ENCODE data around the gene TMEM240.

Gene TMEM240

DNA sequence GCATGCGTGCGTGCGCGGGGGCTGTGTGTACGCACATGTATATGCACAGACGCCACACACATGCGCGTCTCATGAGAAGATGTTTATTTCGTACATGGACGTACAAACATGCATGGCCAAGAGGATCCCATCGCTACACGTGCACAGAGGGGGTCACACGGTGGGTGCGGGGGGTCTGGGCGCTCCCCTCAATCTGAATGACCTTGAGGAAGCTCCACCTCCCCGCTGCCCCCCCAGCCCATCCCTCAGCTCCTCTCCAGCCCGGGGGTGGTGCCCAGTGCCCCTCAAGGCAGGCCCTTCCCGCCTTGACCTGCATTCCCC lies 1.5 kb downstream of the TMEM240 start:
- TF ChIP-seq, protein P1, sequence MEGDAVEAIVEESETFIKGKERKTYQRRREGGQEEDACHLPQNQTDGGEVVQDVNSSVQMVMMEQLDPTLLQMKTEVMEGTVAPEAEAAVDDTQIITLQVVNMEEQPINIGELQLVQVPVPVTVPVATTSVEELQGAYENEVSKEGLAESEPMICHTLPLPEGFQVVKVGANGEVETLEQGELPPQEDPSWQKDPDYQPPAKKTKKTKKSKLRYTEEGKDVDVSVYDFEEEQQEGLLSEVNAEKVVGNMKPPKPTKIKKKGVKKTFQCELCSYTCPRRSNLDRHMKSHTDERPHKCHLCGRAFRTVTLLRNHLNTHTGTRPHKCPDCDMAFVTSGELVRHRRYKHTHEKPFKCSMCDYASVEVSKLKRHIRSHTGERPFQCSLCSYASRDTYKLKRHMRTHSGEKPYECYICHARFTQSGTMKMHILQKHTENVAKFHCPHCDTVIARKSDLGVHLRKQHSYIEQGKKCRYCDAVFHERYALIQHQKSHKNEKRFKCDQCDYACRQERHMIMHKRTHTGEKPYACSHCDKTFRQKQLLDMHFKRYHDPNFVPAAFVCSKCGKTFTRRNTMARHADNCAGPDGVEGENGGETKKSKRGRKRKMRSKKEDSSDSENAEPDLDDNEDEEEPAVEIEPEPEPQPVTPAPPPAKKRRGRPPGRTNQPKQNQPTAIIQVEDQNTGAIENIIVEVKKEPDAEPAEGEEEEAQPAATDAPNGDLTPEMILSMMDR (IDR thresholded peaks at IDR 0.05; ENCODE audit: borderline replicate concordance, extremely low read depth, low read length, poor library complexity, severe bottlenecking): no peak
- TF ChIP-seq EZH2 (IDR thresholded peaks at IDR 0.05; ENCODE audit: borderline replicate concordance, low read depth, low read length, severe bottlenecking): no peak
- Histone ChIP-seq H3K79me2 (ENCODE audit: insufficient read depth, low read length) (no peaks in the 10 kb centered on the region), H3K4me1 (ENCODE audit: insufficient read depth, low read length) (no peaks in the 10 kb centered on the region), H3K9ac (ENCODE audit: low read depth, low read length) (no peak overlapping the region), H3K27ac (ENCODE audit: low read length) (no peak overlapping the region), H3K4me3 (ENCODE audit: low read depth in 1 of 2, low read length in 2 of 2) (no peak overlapping the region), H3K36me3 (ENCODE audit: insufficient read depth, low read length) (peaks cover 59% of the 10 kb centered on the region), H3K4me2 (ENCODE audit: insufficient read depth, low read length) (no peak overlapping the region), H3K27me3 (ENCODE audit: insufficient read depth, low read length, poor library complexity) (no peaks in the 10 kb centered on the region), H4K20me1 (ENCODE audit: insufficient read depth, low read length) (peaks cover 36% of the 10 kb centered on the region), H2AFZ (ENCODE audit: low read depth, low read length) (no peak overlapping the region), H3K9me3 (ENCODE audit: insufficient read depth, low read length, severe bottlenecking) (no peaks in the 10 kb centered on the region)
- ATAC-seq (ENCODE audit: insufficient read depth, low read depth): no peak
- DNase-seq: no peak

DNA sequence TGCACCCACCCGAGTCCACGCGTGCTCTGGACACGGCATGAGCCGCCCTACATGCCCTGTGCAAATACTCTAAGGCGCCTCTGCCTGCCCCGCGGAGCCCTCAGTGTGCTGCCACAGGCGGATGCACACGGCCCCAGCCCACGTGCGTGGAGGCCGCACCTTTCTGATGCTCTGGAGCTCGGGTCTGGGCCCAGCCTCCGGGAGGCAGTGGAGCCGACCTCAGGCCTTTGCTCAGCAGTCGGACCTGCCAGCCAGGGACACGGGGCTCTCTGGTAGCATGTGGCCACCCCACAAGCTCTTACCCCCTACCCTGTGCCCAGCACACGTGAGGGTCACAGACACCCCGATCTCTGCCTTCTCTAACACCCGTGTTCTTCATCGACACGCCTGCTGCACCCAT lies 2.1 kb downstream of the TMEM240 start:
- no peak overlapping the region for H3K9ac ChIP-seq (ENCODE audit: low read depth, low read length)
- peaks cover 31% of the 10 kb centered on the region for H4K20me1 ChIP-seq (ENCODE audit: insufficient read depth, low read length)
- peaks cover 53% of the 10 kb centered on the region for H3K36me3 ChIP-seq (ENCODE audit: insufficient read depth, low read length)
- TF ChIP-seq EZH2 (IDR thresholded peaks at IDR 0.05; ENCODE audit: borderline replicate concordance, low read depth, low read length, severe bottlenecking): no peak
- TF ChIP-seq, protein P1 (IDR thresholded peaks at IDR 0.05; ENCODE audit: borderline replicate concordance, extremely low read depth, low read length, poor library complexity, severe bottlenecking): no peak
- no peak overlapping the region for H3K27ac ChIP-seq (ENCODE audit: low read length)
- H3K9me3 ChIP-seq (ENCODE audit: insufficient read depth, low read length, severe bottlenecking): no peaks in the 10 kb centered on the region
- no peaks in the 10 kb centered on the region for H3K4me1 ChIP-seq (ENCODE audit: insufficient read depth, low read length)
- H3K27me3 ChIP-seq (ENCODE audit: insufficient read depth, low read length, poor library complexity): no peaks in the 10 kb centered on the region
- no peaks in the 10 kb centered on the region for H3K79me2 ChIP-seq (ENCODE audit: insufficient read depth, low read length)
- ATAC-seq (ENCODE audit: insufficient read depth, low read depth) (no peak), DNase-seq (no peak)
- H3K4me3 ChIP-seq (ENCODE audit: low read depth in 1 of 2, low read length in 2 of 2): no peak overlapping the region
- H3K4me2 ChIP-seq (ENCODE audit: insufficient read depth, low read length): no peak overlapping the region
- no peak overlapping the region for H2AFZ ChIP-seq (ENCODE audit: low read depth, low read length)

DNA sequence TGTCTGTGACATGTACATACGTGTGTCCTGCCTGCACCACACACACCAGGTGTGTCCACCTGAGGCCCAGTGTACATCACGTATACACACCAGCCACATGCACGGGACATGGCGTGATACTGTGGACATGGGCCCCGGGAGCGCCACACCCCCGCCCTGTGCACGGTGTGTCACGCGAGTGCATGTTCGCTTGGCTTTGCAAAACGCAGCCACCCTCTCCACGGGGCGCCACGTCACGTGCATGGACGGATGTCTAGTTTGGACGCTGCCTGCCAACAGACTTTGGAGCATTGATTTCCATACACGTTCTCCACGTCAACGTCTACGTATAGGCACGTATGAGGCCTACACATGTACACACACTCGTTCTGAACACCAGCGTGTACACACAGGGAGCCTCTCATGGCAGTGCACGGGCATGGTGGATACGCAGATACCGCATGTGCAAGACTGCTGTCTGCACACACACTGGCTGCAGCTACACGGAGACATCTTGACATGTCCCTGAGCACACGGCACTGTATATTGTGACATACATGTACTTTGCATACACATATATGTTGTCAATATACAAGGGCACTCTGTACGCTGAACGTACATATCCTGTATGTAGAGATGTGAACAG lies 2.7 kb downstream of the TMEM240 start:
- no peak for DNase-seq
- no peak overlapping the region for H2AFZ ChIP-seq (ENCODE audit: low read depth, low read length)
- H3K4me3 ChIP-seq (ENCODE audit: low read depth in 1 of 2, low read length in 2 of 2): no peak overlapping the region
- H3K4me2 ChIP-seq (ENCODE audit: insufficient read depth, low read length): no peak overlapping the region
- no peak overlapping the region for H3K9ac ChIP-seq (ENCODE audit: low read depth, low read length)
- H4K20me1 ChIP-seq (ENCODE audit: insufficient read depth, low read length): peaks cover 25% of the 10 kb centered on the region
- no peaks in the 10 kb centered on the region for H3K4me1 ChIP-seq (ENCODE audit: insufficient read depth, low read length)
- H3K79me2 ChIP-seq (ENCODE audit: insufficient read depth, low read length): no peaks in the 10 kb centered on the region
- no peaks in the 10 kb centered on the region for H3K27me3 ChIP-seq (ENCODE audit: insufficient read depth, low read length, poor library complexity)
- H3K27ac ChIP-seq (ENCODE audit: low read length): no peak overlapping the region
- TF ChIP-seq EZH2 (IDR thresholded peaks at IDR 0.05; ENCODE audit: borderline replicate concordance, low read depth, low read length, severe bottlenecking): no peak
- TF ChIP-seq, protein P1 (IDR thresholded peaks at IDR 0.05; ENCODE audit: borderline replicate concordance, extremely low read depth, low read length, poor library complexity, severe bottlenecking): no peak
- peaks cover 47% of the 10 kb centered on the region for H3K36me3 ChIP-seq (ENCODE audit: insufficient read depth, low read length)
- ATAC-seq (ENCODE audit: insufficient read depth, low read depth): no peak
- H3K9me3 ChIP-seq (ENCODE audit: insufficient read depth, low read length, severe bottlenecking): no peaks in the 10 kb centered on the region

Measured in DND-41 (cell line).